IPS-NIHi7 (cell line): ENCODE results near the gene MSMB.
"Not testable (repeated sequence)": the region's sequence is repeated elsewhere in the genome, so short reads cannot be mapped to it uniquely, and the experiment has no call there.

Experiments used
- DNase-seq: peaks from one replicate; pipeline ENCODE4 v3.0.0; 2012; ENCODE audit warnings: mixed read lengths; ENCODE audit errors: extremely low spot score

The MSMB gene

GRCh38 chr10:46069771-46070463 is 23.8 kb upstream of the MSMB start:
- DNase-seq, result no peak

GRCh38 chr10:46068905-46069304 is 22.8 kb upstream of the MSMB start:
- DNase-seq, result no peak

DNA sequence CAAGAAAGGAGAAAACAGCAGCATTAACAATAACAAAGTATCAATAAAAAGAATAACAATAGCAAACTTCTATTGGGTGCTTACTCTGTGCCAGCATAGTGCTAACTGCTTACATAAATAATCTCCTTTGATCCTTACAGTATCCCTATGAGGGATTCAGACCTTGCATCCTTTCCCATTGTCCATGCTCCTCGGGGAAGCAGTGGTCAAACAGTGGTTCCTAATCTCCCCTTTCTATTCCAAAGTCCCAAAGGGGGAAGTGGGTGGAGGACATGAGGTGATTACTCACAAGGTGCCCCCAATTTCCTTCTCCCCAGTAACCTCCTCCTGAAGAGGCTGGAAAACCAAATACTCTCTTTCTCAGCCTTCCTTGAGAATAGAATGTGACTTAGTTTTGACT is 22.0 kb upstream of the MSMB start:
- DNase-seq, result no peak

DNA sequence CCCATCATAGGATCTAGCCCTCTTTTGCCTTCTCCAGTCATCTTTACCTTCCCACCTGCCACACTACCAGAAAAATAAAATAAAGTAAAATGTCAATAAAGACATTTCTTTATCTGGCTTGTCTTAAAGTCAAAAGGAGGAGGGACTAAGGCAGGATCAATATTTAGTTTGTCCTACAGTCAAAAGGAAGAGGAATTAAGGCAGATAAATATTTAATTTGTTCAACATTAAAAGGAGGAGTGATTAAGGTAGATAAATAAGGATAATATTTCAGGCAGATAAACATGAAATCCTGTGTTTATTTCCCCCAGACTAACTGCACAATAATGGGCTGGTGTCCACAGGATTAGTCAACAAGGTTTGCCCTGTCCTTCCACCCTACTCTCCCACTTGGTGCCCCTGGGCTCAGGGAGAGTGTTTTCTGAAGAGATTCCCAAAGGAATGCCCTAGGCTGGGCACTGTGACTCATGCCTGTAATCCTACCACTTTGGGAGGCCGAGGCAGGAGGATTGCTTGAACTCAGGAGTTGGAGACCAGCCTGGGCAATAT is 18.3 kb upstream of the MSMB start:
- DNase-seq, result no peak

DNA sequence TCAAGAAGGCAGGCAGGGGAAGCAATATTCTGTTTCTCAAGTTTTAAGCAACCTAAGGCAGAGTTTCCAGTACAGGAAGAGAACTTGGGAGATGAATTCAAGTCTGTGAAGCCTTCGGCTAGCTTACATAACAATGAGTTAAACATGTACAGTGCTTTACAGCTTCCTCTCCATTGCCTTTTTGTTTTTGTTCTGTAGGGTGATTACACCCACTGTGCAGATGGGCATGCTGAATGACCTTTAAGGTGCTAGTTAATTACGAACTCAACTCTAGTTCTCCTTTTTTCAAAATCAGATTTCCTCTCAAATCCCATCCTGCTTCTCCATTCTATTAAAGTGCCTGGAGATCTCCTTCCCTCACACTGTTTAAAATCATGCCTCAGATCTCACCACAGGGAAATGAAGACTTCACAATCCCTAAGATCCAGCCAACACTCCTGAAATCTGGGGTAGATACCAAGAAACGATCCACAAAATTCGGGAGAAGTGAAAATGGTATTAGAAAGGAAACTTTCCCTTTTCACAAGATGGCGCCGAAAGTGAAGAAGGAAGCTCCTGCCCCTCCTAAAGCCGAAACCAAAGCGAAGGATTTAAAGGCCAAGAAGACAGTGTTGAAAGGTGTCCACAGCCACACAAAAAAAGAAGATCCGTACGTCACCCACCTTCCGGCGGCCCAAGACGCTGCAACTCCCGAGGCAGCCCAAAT is 16.8 kb upstream of the MSMB start:
- no peak for DNase-seq

DNA sequence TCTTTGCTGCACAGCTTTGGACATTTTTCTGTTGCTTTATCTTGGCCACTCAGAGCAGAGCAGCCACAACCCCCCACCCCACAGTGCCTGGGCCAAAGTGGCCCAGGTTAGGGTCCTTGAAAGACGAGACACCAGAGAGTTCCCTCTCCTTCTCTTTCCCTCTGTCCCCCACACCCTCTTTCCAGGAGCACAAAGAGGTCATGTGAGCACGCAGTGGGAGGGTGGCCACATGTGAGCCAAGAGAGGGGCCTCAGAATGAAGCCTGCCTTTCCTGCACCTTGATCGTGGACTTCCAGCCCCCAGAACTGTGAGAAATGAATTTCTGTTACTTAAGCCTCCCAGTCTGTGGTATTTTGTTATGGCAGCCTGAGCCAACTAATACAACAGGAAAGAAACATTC is 14.6 kb upstream of the MSMB start:
- no peak for DNase-seq

DNA sequence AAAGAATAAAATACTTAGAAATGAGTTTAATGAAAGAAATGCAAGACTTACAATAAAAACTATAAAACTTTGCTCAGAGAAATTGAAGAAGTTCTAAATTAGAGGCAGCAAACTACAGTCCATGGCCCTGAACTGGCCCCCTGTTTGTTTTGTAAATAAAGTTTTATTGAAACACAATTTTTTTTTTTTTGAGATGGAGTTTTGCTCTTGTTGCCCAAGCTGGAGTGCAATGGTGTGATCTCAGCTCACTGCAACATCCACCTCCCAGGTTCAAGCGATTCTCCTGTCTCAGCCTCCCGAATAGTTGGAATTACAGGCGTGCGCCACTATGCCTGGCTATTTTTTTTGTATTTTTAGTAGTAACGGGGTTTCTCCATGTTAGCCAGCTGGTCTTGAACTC is 11.9 kb upstream of the MSMB start:
- not testable (repeated sequence) for DNase-seq

- DNase-seq, result no peak
These were observed 11.0 kb upstream of the MSMB start for GRCh38 chr10:46057038-46057437.

GRCh38 chr10:46055771-46056170 is 9.7 kb upstream of the MSMB start:
- no peak for DNase-seq

- DNase-seq, result no peak
These were observed 7.7 kb upstream of the MSMB start for GRCh38 chr10:46053534-46054434.

DNA sequence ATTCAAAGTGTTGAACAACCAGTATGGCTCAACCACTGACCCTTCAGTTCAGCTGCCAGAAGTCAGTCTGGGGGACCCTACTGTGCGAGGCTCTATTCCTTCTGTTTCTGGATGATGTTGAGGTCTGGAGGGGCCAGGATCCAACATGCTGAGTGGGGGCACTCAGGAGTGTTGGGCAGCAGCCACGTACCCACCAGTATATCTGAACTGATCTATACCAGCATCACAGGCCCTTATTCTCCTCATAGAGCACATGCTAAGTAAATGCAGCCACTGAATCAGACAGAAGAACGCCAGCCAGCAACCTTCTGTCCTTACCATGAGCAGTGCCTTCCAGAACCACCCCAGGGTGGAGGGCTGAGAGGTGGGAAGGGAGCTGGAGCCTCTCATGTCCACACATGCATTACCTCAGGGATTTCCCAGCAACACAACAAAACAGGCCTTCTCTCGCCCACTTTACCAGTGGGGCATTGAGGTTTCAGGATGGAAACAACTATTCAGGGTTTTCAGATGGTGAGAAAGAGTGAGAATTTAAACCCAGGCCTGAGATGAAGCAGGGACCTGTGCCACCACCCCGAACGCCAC is 6.8 kb upstream of the MSMB start:
- DNase-seq, result no peak

DNA sequence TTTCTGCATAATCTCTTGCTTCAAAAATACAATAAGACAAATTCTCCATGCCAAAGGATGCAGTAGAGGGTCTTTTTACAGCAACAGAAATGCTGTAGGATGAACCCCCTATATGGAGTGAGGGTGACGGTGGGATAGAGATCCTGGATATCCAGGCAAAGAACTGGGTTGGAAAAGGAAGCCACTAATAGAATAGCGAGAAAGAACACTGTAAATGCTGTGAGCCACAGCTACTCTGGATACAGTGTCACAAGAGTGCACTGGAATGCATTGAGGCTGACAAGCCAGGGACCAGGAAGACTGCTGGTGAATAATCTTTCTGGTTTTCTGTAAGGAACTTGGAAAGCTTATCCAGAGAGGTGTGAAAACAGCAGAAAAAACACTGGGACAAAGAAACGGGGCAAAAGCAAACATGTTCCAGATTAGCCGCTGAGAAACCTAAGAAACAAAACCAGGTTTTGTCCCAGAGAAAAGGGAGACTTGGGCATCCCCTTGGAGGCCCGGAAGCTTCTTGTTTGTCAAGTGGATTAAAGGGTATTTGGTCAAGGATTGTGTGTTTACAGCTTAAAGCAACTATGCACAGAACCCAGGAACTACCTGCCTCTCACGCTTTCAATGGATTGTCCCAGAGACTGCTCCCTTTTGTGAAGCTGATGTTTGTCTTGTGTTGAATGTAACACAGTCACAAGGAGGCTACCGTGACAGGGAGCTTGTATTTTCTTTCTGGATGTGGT is 6.2 kb upstream of the MSMB start:
- no peak for DNase-seq

DNA sequence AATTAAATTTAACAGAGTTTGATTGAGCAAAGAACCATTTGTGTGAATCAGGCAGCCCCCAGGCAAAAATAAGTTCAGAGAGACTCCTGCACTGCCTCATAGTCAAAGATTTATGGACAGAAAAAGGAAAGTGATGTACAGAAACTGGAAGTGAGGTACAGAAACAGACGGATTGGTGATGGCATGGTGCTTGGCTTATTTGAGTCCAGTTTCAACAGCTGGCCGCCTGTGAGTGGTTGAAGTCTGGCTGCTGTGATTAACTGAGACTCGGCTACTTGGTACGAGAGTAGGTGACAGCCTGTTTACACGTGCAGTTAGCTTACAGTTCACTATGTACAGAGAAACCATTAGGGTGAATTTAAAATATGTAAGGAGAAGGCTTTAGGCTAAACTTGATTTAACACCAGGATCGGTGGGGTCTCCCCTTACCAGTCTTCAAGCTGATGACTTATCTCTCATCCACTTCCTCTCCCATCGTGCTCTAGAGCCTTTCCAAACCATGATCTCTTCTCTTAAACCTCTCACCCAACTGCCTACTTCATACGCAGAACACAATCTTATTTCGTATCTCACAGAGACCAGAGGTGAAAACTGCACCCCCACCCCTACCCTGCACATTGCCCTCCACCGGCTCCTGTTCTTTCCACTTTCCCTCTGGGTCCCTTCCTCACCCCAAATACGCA is 5.0 kb upstream of the MSMB start:
- DNase-seq, result no peak

DNA sequence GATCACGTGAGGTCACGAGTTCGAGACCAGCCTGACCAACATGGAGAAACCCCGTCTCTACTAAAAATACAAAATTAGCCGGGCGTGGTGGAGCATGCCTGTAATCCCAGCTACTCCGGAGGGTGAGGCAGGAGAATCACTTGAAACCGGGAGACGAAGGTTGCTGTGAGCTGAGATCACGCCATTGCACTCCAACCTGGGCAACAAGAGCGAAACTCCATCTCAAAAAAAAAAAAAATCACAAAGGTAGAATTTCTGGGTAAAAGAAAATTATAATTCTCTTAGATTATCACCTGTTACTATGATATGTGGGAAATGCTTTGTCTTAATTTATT is 3.4 kb upstream of the MSMB start:
- not testable (repeated sequence) for DNase-seq

DNA sequence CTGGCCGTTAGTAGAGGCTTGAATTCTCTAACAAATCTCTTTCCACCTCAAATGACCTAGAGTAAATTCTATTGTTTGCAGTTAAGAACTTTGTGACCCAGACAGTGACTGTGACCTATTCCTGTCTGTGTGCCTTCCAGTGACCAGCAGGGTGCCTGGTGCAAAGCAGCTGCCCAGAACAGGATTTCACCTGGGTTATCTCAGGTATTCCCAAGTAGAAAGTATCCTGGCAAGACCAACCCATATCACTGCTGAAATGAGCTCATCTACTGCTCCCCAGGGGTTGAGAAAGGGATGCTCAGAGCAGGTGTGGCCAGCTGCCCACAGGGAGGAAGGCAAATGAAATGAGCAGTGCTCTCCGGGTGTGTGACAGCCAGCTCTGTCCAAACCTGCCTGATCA is 2.1 kb upstream of the MSMB start:
- DNase-seq, result no peak

GRCh38 chr10:46042527-46042926 is 3.5 kb downstream of the MSMB start:
- no peak for DNase-seq

GRCh38 chr10:46040004-46040403 is 6.1 kb downstream of the MSMB start:
- no peak for DNase-seq

- DNase-seq, result no peak
These were observed 8.8 kb downstream of the MSMB start for GRCh38 chr10:46037107-46037825.

DNA sequence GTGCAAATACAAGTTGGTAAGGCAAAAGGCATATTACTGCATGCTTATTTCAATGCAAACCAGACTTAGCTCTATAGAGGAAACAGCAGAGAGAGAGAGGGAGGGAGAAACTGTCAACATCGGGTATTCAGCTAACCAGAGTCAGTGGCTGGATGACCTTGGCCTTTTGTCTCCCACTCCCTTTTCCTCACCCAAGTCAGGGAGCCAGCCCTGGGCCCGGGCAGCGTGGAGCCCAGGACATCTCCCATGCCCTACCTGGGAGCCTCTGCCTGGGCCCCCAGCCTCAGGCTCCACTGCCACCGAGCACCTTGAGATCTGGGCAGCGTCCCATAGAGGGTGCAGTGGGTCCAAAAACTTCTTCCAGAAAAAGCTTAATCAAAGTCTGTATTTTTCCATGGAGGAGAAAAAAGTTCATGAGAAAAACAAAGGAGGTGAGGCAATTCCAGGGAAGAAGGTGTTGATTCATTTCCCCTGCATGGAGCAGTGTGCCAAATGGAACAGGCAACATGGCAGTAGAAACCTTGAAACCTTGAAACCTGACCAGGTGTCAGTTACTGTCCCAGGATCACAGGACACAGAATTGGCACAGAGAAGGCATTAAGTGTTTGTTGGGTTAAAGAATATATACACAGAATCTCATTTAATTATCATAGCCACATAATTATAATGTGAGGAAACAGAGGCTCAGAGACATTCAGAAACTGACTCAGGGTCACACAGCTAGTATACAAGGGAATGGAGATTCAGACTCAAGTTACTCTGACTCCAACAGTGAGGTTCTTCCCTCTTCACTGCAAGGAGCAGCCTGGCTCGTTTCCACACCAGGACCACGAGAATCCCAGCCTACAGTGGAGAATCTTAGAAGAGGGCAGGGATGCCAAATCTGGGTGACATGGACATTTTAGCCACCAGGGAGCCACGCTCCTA is 9.9 kb downstream of the MSMB start:
- DNase-seq, result no peak
